RPMI8226 (cell line): ENCODE data around the gene IMPACT.
A peak's percentile ranks its signal among the peaks of the same experiment; 100 is the strongest.

Experiments used
- DNase-seq: peaks from one replicate; pipeline ENCODE4 v3.0.0-alpha.2; 2015

IMPACT gene

DNA sequence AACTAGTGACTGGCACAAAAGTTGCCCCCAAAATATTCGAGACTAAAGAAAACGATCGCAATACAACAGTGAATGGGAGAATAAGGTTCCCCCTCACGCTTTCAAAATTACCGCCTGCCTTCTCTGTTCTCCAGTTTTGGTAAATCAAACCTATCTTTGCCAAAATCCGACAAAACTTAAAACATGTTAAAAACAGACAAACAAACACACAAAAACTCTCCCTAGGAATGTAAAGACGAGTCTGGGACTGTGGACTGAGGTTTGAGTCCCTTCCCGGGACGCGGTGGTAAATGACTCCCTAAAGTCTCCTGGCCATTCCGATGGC, 435 bp upstream of the IMPACT start:
- no peak for DNase-seq

DNA sequence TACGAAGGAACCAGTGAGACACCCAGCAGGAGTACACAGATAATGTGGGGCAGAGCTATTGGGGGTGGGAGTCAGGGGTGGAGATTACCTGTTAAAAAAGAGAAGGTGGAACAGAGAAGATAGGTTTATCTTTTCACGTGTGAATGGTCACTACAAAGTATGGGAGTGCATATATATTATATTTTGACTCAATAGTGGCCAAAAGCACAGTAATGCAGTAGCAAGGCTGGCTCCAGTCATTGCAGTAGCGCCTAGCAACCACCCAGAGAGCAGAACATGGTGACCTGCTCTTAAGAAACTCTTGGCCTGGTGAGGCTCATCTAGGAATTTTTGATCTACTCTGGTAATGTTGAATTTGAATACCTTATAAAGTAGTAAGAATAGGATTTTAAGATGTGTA, 1.0 kb downstream of the IMPACT start:
- DNase-seq: no peak

DNA sequence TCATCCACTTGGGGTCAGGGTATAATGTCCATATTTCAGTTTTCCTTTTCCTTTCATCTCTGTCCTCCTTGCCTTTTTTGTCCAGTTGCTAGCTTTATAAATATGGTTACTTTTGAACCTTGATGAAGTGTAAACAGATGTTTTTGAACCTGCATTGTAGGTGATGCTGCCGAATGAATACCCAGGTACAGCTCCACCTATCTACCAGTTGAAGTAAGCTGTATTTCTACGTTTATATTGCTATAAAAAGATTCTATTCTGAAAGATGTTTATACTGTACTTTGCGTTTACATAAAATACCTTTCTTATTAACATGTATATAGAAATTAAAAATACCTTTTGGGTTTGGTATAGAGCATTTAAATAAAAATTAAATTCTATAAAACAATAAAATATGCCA, 2.2 kb downstream of the IMPACT start:
- DNase-seq: no peak

DNA sequence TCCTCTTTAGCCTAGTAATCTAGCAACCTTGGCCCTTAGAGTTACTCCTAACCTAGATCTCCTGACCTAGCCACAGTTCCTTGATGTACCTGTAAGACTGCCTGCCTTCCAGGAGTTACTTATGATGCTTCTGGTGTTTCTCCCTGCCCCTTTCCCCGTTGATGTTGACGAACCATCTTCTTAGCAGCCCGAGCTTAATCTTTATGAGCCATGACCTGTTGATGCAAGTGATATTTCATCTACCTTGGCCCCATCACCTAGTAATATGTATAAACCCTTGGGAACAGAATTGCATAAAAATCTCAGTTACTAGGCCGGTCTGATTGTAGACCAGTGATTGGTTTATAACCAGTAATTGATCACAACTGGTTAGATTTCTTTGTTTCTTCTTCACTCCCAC, 2.7 kb downstream of the IMPACT start:
- no peak for DNase-seq

DNA sequence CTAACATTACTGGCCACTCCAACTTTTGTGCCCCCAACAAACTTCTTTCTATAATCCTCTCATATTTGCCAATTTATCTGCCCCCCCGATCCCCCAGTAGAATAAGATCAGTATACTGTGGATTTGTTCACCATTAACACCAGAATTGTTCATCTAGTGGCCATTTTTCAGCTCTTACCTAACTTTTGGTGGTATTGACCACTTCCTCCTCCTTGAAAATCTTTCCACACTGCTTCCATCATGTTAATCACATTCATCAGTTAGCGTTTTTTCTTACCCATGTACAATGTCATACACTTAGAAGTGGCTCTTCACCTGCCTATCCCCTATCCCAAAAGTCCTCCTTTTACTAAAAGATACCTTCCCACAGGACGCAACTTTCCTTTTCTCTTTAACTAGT, 6.1 kb downstream of the IMPACT start:
- DNase-seq: no peak

DNA sequence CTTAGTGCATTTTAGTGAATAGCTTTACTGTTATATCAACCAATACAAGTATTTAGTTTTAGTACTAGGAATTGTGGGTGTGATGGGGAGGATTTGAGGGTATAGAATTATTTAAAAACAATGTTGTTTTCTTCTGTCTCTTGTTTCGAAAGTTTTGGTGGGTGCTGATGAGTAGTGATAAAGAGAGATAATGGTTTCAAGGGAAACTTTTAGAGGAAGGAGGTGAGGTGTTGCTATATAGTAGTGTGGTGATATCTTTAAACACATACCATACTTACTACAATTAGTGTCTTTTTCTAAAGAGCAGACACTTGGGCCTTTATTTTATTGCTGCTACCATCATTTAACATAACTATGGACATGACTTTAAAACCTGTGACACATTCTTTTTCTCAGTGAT, 10.5 kb downstream of the IMPACT start:
- DNase-seq: no peak

DNA sequence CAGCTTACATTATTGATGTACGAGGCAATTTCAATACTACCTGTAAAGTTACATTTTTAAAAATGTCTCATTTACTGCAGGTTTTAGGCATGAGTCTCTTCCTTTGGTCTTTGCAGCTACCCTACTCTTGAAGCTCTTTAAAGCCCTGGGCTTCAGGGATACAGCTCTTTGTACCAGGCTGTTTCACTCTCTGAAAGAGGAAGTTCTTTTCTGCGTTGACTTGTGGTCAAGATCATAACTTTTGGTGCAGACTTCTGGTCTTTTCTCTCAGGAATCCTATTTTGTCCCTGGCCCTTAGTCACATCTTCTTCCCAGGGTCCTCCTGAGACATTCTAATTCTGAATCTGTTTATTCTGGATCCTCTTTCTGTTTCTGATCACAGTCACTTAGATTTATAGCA, 17.4 kb downstream of the IMPACT start:
- DNase-seq: peak; percentile 63

DNA sequence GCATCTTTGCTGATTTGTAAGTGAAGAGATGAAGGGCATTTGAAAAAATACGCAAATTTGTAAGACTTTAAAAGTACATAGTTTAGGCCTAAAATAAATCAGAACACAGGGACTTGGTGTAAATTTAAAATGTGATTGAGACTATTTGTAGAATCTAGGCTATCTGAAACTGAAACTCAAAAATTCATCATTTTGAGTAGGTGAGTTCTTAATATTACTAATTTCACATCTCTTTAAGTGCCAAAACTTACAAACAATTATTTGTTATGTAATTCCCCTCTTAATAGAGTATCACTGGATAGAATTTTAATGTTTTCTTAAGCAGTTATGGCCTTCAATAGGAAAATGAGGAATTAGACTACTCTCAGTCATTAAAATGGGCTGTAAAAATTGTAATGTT, 20.0 kb downstream of the IMPACT start:
- DNase-seq: no peak

DNA sequence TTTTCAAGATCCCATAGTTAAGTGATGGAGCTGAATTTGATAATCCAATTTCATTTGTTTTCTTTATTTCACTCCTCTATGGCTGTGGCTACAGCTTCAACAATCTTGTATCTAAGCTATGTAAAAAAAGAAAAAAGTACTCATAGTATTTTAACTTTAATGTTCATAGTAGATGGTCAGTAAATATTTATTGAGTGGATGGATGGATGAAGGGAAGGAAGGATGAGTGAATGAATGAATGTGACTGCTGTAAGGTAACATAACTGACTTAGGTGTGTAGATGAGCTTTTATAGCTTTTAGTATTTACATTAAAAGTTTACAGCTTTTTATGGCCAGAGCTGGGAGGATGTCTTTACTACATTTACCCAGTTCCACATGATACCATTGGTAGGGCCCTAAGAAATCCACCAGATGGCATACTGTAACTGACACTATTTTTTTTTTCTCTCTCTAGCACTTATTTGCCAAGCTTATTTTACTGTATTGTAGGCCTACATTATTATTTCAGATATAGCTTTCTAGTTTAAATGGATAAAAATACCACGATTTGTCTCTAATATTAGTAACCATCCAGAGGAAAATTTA, 20.6 kb downstream of the IMPACT start:
- DNase-seq: no peak

DNA sequence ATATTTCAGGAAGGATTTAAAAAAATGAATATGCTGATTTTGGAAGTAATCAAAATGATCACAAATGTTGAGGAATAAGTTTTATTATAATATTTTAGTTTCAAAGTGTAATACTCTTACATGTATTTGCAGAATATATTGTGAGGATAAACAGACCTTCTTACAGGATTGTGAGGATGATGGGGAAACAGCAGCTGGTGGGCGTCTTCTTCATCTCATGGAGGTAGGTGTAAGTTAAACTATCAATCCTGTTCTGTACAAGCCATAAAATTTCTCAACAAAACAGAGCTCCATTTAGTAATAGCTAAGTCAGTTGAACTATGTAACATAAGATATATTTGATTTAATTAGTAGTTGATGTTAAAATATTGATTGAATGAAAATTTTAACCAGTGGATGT, 21.5 kb downstream of the IMPACT start:
- no peak for DNase-seq

DNA sequence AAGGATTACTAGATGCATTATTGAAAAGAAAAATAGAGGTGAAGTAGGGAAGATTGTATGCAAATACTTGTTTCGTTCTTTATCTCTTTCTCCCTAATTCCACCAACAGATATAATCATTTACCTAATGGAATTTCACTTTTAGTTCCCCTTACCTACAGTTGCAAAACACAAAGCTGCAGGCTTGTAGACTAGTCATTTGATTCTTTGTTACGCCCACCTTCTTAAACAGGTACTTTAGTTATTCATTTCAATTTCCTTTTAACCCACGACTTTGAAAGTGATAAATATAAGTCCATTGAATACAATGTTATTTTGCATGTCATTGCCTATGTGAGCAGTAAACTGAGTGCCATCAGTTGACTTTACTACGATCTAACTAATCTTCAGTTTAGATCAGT, 30.1 kb downstream of the IMPACT start:
- DNase-seq: no peak

DNA sequence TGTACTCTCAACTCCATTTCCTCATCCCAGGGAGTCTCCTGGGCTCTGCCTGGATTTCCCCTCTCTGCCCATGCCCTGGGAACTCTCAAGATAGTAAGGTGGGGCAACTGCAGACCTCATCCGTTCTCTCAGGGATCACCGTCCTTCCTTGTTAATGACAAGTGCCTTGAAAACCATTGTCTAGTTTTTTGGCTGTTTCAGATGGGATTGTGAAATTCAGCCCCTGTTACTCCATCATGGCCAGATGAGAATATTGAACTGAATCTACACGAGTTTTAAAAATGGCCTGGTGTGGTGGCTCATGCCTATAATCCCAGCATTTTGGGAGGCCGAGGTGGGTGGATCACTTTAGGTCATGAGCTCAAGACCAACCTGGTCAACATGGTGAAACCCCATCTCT, 33.3 kb downstream of the IMPACT start:
- DNase-seq: no peak

DNA sequence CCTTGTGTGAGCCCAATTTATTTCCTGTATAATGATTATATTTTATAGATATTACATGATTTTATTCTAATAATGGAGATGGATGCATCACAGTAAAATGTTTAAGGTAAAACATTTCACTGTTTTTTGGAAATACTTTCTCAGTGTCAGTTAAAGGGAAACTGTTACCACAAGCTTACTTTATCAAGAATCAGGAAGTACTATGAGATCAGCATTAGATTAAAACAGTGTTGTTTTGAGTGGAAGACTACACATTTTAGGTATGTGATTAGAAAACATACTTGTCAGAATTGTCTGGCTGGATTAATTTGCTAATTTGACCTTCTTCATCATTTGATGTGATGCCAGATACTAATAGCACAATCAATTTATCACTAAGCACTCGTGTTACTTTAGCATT, 33.9 kb downstream of the IMPACT start, which contains the start of gene HRH4:
Gene HRH4 (plus strand): TSS at position 250 of the 400 bp plus-strand sequence. CDS start 92 bp downstream, at position 342.
- no peak for DNase-seq

DNA sequence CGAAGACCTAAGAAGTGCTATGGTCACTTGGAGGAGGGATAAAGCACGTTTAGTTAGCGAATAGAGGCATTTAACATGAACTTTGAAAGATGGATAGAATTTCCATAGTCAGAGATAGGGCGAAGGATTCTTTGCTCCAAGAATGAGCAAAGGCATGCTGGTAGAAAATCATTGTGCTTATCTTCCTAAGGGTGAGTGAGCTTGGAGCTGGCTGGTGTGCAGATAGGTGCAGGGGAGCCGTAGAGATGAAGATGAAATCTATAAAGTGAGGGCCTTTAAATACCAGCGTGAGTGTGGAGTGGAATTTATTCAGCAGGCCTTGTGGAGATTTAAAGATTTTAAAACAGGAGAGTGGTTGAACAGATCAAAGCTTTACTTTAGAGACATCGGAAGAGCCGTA, 35.5 kb downstream of the IMPACT start:
- no peak for DNase-seq

DNA sequence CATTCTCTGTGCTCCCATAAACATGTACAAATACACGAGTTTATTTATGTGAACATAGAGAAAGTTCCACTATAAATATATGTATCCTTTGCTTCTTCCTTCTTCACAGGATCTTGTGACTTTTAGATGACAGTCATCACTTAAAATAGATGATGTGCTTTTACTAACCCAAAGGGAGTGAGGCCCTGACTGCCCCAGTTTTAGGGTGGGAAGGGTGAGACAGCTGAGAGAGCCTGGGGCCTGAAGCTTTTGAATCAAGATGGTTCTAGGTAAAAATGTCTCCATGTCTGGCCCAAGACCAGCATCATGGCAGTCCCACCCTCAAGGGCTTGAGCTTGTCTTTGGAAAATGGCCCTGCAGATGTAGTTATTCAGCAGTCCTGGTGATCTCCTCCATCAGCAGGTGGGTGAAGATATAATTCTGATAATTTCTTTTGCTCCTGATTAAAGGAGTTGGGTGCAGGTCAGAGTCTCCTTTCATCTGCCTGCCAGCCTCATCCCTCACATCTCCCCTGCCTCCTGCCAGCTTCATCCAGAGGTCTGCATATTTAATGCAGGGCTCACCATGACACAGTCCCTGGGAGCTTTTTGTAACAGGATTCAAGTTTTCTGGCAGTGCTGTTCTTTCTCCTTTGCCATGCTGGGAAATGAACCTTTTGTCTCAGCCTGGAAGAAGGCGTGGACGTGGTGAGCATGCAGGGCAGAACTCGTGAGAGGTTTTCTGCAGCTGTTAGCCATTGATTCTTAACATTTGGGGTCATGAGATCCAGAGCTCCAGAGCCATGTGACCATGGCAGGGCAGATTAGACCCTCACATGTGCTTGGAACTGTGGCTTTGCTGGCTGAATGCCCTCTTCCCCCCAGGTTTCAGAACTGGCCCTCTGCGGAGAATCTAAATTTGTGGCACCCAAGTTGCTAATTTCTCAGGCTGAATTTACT, 36.6 kb downstream of the IMPACT start:
- DNase-seq: no peak

DNA sequence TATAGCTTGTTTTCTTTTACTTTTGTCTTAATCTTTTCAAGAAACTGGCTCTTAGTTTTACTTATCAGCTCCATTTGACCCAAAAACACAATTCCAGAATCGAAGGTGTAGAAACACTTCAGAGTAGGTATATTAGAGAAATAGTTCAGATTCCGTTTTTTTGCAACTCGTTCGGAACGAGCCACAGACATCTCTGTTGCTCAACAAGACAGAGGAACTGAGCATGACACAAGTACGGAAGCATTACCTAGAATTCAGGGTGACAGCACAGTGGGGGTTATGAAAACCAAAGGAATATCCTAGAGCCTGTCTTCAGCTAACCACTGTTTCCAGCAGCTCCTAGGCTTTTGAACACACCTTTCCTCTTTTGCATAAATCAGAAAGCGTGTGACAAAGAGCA, 39.0 kb downstream of the IMPACT start:
- no peak for DNase-seq

DNA sequence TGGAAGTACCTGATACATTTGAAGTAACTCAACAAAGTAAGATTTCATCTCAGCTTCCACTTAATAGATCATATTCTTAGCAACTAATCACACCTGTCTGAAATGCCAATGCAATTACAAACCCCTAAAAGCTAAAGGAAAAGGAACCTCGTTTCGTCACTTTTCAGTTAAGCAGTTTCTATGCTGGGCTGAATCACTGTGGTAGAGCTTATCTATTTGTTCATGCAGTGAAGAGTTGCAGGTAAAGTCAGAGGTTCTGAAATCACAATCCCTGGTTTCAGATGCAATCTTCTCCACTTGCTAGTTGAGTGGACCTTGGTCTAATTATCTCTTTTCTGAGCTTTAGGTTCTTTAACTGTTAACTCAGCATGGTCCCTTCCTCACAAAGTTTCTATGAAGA, 40.3 kb downstream of the IMPACT start:
- DNase-seq: no peak

DNA sequence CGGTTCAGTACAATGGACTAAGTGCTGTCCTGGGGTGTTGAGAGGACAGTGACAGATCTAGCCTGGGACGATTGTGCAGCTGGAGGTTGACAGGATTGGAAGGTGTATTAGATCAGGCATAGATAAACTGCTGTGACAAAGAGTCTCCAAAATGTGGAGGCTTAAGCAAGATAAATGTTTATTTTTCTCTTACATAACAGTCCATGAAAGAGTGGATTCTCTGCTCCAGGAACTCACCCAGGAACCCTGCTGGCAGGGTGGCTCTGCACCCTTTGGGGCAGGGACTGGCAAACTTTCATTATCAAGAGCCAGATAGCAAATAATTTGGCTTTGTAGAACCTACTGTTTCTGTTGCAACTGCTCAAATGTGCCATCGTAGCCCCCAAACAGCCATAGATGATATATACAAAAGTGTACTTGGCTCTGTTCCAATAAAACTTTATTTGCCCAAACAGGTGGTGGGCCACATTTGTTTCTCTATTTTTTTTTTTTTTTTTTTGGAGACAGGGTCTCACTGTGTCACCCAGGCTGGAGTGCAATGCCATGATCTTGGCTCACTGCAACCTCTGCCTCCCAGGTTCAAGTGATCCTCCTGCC, 43.6 kb downstream of the IMPACT start:
- DNase-seq: no peak

DNA sequence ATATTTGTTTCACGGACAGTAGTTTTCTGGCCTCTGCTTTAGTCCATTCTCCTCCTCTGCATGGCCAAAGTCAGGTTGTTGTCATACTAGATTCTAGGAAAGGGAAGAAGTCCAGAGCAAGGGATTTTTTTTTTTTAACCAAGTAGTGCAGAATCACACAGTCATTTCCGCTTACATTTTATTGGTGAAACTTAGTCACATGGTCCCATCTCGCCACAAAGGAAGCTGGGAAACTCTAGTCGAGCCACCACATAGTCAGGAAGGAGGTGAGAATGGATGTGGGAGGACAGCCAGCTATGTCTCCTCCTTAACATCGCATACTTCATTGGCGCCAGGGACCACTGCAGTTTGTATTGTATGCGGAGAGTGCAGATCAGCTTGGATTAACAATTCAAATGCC, 44.3 kb downstream of the IMPACT start:
- DNase-seq: no peak

DNA sequence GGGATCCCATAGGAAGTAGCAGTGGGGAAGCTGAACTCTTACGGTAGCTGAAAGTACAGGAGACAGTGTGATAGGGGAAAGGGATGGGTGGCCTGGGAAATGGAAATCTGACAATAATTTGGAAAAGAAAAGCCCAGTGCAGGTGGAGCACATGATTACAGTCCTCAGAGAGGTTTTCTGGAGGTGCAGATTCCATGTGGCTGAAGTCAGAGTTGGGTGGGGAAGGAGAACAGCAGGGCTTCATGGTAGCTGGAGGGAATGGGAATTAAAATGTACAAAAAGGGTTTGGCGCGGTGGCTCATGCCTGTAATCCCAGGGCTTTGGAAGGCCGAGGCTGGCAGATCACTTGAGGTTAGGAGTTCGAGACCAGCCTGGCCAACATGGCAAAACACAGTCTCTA, 46.1 kb downstream of the IMPACT start:
- no peak for DNase-seq

DNA sequence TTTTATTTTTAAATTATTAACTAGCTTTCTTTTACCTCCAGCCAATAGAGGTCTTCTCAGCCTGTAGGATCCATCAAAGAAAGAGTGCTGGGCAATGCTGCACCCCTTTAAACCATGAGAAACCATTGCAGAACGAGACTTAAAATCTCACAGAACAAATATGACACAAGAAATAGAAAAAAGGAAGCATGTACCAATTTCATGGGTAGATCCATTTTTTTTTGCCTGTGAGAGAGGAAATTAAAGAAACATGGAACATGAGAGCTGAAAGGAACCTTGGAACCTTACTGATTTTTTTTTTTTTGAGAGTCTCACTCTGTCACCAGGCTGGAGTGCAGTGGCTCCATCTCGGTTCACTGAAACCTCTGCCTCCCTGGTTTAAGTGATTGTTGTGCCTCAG, 47.9 kb downstream of the IMPACT start:
- no peak for DNase-seq

DNA sequence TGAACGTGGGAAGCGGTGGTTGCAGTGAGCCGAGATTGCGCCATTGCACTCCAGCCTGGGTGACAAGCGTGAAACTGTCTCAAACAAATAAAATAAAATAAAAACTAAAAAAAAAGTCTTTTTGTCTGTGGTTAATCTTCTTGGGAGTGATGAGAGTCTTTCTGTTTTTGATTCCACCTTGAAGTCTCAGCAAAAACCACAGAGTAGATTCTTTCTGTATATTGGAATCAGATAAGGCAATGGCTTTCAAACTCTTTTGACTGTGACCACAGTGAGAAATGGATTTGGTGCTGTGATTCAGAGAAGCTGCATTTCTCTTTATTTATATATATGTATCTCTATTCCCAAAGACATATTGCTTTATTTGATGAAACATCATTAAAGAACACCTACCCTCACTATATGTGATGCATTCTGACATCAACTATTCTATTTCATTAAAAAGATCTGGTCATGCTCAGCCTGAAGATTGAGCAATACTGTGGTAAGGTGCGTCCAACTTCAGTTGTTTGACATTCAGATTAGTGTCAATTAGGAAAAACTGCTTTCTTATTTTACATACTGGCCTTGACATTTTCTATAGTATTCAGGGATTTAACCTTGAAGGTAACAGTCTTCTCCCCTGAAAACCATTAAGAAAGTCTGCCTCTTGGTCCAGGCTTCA, 49.6 kb downstream of the IMPACT start:
- DNase-seq: no peak

DNA sequence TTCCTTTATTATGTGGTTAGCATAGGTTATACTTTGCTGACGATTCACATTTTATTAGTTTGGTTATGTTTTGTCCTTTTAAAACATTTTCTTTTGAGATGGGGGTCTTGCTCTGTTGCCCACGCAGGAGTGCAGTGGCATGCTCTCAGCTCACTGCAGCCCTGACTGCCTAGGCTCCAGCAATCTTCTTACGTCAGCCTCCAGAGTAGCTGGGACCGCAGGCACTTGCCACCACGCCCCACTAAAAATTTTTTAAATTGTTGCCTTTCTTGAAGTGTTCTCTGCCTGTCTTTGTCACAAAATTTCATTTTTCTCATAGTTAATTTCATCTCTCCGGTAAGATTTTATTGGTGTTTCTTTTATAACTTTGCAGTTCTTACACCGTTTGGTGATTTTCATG, 52.9 kb downstream of the IMPACT start:
- no peak for DNase-seq

DNA sequence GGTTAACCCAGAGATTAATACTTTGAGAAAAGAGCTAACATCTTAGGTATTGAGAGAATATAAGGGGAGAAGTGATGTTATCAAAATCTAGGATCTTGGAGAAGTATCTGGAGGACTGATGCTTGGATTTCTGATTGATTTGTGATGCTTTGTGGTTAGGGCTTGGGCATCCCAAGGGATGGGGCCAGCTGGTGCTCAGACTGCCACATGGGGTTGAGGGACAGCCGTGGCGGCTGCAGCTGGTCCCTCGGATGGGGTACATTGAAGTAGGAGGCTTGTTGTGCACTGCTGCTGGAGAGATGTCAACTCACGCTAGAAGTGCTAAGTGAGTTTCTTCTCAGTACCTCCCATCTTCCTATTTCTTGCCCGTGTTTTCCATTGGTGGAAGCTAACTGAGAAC, 56.4 kb downstream of the IMPACT start:
- no peak for DNase-seq
